HepG2 (cell line): ENCODE results near the gene TRIM8. TPM values are rescaled to one million over a fixed set of nuclear protein-coding genes. Genes with fewer than 3 reads are reported as not detected.

Experiments
- ATAC-seq: fragments of 200-7000 bp; cut with Tn5 transposase; 3 replicates; pipeline ENCODE4 v1.9.1; 2020; ENCODE audit warnings: mild to moderate bottlenecking, moderate library complexity
- BruUV-seq: library from RNA; stranded (reverse); fragments of 400-500 nt; replicated peaks from 2 replicates; lab custom pipeline; 2021; lab: Mats Ljungman, UMichigan
- CTCF ChIA-PET: fragments of 300-600 bp; formaldehyde crosslinking; extraction: SDS; loops from one replicate; lab custom pipeline; 2021; ENCODE audit warnings: low total read pairs, inconsistent platforms, low intra/inter-chr PET ratio; lab: Yijun Ruan, JAX
- POLR2A ChIA-PET: fragments of 350-600 bp; sonication (Branson Sonifier 250); formaldehyde crosslinking; loops from one replicate; lab custom pipeline; 2020; ENCODE audit warnings: antibody characterized with exemption, inconsistent platforms; lab: Yijun Ruan, JAX
- DNase-seq: peaks from one replicate; pipeline ENCODE4 v3.0.0-alpha.2; 2015; ENCODE audit warnings: low spot score
- FAIRE-seq: peaks from 3 replicates; lab custom pipeline; 2011; peaks lifted over from hg19 to GRCh38; lab: Jason Lieb, UNC
- H2AFZ ChIP-seq: one replicate; pipeline ENCODE4 v1.6.1; 2011; ENCODE audit warnings: low read length, inconsistent platforms
- H3K27ac ChIP-seq: fragments of 300-600 bp; 3 replicates; pipeline ENCODE4 v1.8.0; 2011; ENCODE audit warnings: mixed run types, mild to moderate bottlenecking, mixed read lengths, low read length, inconsistent platforms; ENCODE audit not compliant: insufficient read depth; ENCODE audit errors: extremely low read length
- H3K27me3 ChIP-seq, 2 experiments: fragments of 200-600 bp in 1 of 2; 2 replicates in 1 of 2; 3 replicates in 1 of 2; pipeline versions ENCODE4 v1.6.0 to v1.8.0; 2011; ENCODE audit warnings: low read length in 2 of 2, mild to moderate bottlenecking in 2 of 2, moderate library complexity in 2 of 2, inconsistent platforms in 1 of 2; ENCODE audit not compliant: insufficient read depth in 2 of 2, control insufficient read depth in 1 of 2
- H3K36me3 ChIP-seq, 2 experiments: fragments of 200-600 bp in 1 of 2; replicated peaks in 1 of 2; 2 replicates in 1 of 2; 3 replicates in 1 of 2; pipeline versions ENCODE4 v1.5.1 to v1.8.0; 2011; ENCODE audit warnings: low read length in 2 of 2, inconsistent platforms in 1 of 2; ENCODE audit not compliant: insufficient read depth in 2 of 2, control insufficient read depth in 1 of 2
- H3K4me1 ChIP-seq: 2 replicates; pipeline ENCODE4 v1.5.1; 2012; ENCODE audit warnings: low read length, inconsistent platforms; ENCODE audit not compliant: insufficient read depth
- H3K4me2 ChIP-seq: 2 replicates; pipeline ENCODE4 v1.6.0; 2011; ENCODE audit warnings: low read depth, low read length, inconsistent platforms
- H3K4me3 ChIP-seq, 3 experiments: fragments of 200-600 bp in 1 of 3; sonication (generic), shearing (Covaris generic) in 1 of 3; replicated peaks in 1 of 3; 2 replicates each; pipeline ENCODE4 v1.5.1; 2011 to 2016; ENCODE audit warnings: low read length in 3 of 3, inconsistent platforms in 2 of 3, low read depth in 2 of 3, mild to moderate bottlenecking in 2 of 3, control low read depth in 1 of 3, mixed read lengths in 1 of 3; ENCODE audit not compliant: insufficient read depth in 1 of 3
- H3K79me2 ChIP-seq: one replicate; pipeline ENCODE4 v1.6.1; 2011; ENCODE audit warnings: low read length, inconsistent platforms; ENCODE audit not compliant: insufficient read depth
- H3K9ac ChIP-seq: 2 replicates; pipeline ENCODE4 v1.6.0; 2011; ENCODE audit warnings: mild to moderate bottlenecking, low read depth, low read length, inconsistent platforms; ENCODE audit not compliant: insufficient read depth
- H3K9me3 ChIP-seq: 2 replicates; pipeline ENCODE4 v1.5.1; 2012; ENCODE audit warnings: mild to moderate bottlenecking, low read length
- H4K20me1 ChIP-seq: 2 replicates; pipeline ENCODE4 v1.6.0; 2011; ENCODE audit warnings: inconsistent platforms, mild to moderate bottlenecking, low read length, moderate library complexity; ENCODE audit not compliant: insufficient read depth
- CENPBD1 ChIP-seq: sonication (generic); formaldehyde crosslinking; IDR thresholded peaks from 2 replicates; pipeline ENCODE4 v1.8.0; 2022; ENCODE audit warnings: missing genetic modification reagents, low read depth, mild to moderate bottlenecking, borderline replicate concordance
- FOXK2 ChIP-seq: fragments of 450-650 bp; IDR thresholded peaks from 2 replicates; pipeline ENCODE4 v1.6.1; 2016
- IKZF1 ChIP-seq: fragments of 450-650 bp; IDR thresholded peaks from 2 replicates; pipeline ENCODE4 v1.7.1; 2016
- NCOA5 ChIP-seq: sonication (generic); formaldehyde crosslinking; IDR thresholded peaks from 2 replicates; pipeline ENCODE4 v1.4.0; 2020; ENCODE audit warnings: missing genetic modification reagents
- TBP ChIP-seq: sonication (generic); formaldehyde crosslinking; IDR thresholded peaks from 2 replicates; pipeline ENCODE4 v1.5.0; 2020; ENCODE audit warnings: missing genetic modification reagents
- ZNF484 ChIP-seq: sonication (generic); formaldehyde crosslinking; IDR thresholded peaks from 2 replicates; pipeline ENCODE4 v1.5.1; 2020; ENCODE audit warnings: mild to moderate bottlenecking, low read depth, missing genetic modification reagents, borderline replicate concordance
- ZNF558 ChIP-seq: sonication (generic); formaldehyde crosslinking; IDR thresholded peaks from 2 replicates; pipeline ENCODE4 v1.9.0; 2022; ENCODE audit warnings: mild to moderate bottlenecking, missing genetic modification reagents, borderline replicate concordance
- WGBS: methylation state at CpG from one replicate; pipeline ENCODE4 v1.1.6; 2017; ENCODE audit warnings: low lambda C conversion rate; 5-methylcytosine and 5-hydroxymethylcytosine counted together
- in situ Hi-C: cut with HindIII; loops from 2 replicates; pipeline ENCODE4 v1.10.0; 2017; ENCODE audit warnings: low pct_unique_long_range_greater_than_20kb; ENCODE audit not compliant: extremely low pct_ligation_motif_present
- intact Hi-C: fragments of 100-400 bp; cut with micrococcal nuclease; formaldehyde crosslinking; loops from one replicate; pipeline ENCODE4 v1.10.0; 2022; ENCODE audit not compliant: unreplicated experiment
- polyA plus RNA-seq, 8 experiments: library from polyadenylated mRNA; depleted of rRNA in 3 of 8; stranded (reverse) in 7 of 8; unstranded in 1 of 8; fragments of >200 nt; fragmentation: Illumina TruSeq in 4 of 8; extraction: Trizol in 4 of 8; gene quantifications; 2 replicates each; pipeline versions ENCODE4 v1.2.1 to v1.2.3, GENCODE V29; 2011 to 2016; ENCODE audit warnings: low read depth in 4 of 8, missing spikeins in 1 of 8, mixed read lengths in 1 of 8; ENCODE audit not compliant: insufficient read depth in 1 of 8
- total RNA-seq, 5 experiments: library from RNA; depleted of rRNA; stranded (reverse); fragments of >200 nt; fragmentation: Illumina TruSeq; extraction: Trizol; gene quantifications; 2 replicates each; pipeline ENCODE4 v1.2.3, GENCODE V29; 2016; ENCODE audit warnings: low read depth in 1 of 5
- TF ChIP-seq, protein P1 (sequence below), 2 experiments: sonication (generic) in 1 of 2; formaldehyde crosslinking in 1 of 2; IDR thresholded peaks; 2 replicates each; pipeline versions ENCODE4 v1.6.1 to v1.9.0; 2014 to 2022; ENCODE audit warnings: antibody characterized with exemption in 1 of 2, borderline replicate concordance in 1 of 2, inconsistent platforms in 1 of 2, low read depth in 1 of 2, missing genetic modification reagents in 1 of 2
- TF ChIP-seq, protein P2 (sequence below): sonication (generic); formaldehyde crosslinking; IDR thresholded peaks from 2 replicates; pipeline ENCODE4 v1.4.0; 2020; ENCODE audit warnings: missing genetic modification reagents

Gene TRIM8
- total and polyA plus RNA-seq, 2 of the 13 experiments (the other 11 are each of a cell fraction or from before 2014, with no cell fraction given), result 38.9 to 66.5 TPM

DNA sequence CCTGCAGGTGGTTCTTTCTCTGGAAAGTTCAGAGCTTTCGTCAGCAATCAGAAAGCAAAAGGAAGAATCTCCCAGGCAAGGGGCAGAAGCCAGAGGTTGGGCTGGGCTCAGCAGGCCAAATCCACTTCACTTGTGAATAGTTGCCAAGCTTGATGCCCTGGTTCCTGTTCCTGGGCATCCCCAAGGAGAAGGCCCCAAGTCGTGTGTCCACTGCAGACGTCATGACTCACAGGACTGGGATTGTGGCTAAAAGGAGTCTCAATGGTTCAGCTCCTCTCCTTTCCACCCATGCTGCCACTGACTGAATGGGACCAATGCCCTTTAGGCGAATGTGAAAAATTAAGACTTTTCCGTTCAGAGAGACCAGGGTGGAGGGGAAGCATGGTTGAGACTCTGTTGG is 38.6 kb upstream of the TRIM8 start:
- no peak for ATAC-seq
- 92% methylated on average over 4 of the region's 5 CpGs for WGBS
- H3K9me3 ChIP-seq, result no peaks in the 10 kb centered on the region
- no peak overlapping the region for H3K4me2 ChIP-seq
- H4K20me1 ChIP-seq, result no peaks in the 10 kb centered on the region
- no peak overlapping the region for H3K4me3 ChIP-seq
- no peak overlapping the region for H2AFZ ChIP-seq
- H3K36me3 ChIP-seq, result peaks cover 0 to 13% of the 10 kb centered on the region in 2 experiments; a peak in 2 of 5 replicates
- POLR2A ChIA-PET, result no interaction called here
- H3K9ac ChIP-seq, result no peak overlapping the region
- H3K27ac ChIP-seq, result no peak overlapping the region
- CTCF ChIA-PET, result no interaction called here
- no peaks in the 10 kb centered on the region for H3K79me2 ChIP-seq
- FAIRE-seq, result no peak
- H3K27me3 ChIP-seq, result no peaks in the 10 kb centered on the region
- DNase-seq, result no peak
- in situ Hi-C loops, result no loop called here
- peaks cover 21% of the 10 kb centered on the region for H3K4me1 ChIP-seq
- BruUV-seq, result no TSS peak
- intact Hi-C loops, result no loop called here
- TF ChIP-seq IKZF1, result no peak
- TF ChIP-seq CENPBD1 (CRISPR knock-in tag), result no peak
- TF ChIP-seq FOXK2, result no peak
- no peak for TF ChIP-seq ZNF558
- TF ChIP-seq TBP (CRISPR knock-in tag), result no peak
- TF ChIP-seq NCOA5 (CRISPR knock-in tag), result no peak
- TF ChIP-seq, protein P1, sequence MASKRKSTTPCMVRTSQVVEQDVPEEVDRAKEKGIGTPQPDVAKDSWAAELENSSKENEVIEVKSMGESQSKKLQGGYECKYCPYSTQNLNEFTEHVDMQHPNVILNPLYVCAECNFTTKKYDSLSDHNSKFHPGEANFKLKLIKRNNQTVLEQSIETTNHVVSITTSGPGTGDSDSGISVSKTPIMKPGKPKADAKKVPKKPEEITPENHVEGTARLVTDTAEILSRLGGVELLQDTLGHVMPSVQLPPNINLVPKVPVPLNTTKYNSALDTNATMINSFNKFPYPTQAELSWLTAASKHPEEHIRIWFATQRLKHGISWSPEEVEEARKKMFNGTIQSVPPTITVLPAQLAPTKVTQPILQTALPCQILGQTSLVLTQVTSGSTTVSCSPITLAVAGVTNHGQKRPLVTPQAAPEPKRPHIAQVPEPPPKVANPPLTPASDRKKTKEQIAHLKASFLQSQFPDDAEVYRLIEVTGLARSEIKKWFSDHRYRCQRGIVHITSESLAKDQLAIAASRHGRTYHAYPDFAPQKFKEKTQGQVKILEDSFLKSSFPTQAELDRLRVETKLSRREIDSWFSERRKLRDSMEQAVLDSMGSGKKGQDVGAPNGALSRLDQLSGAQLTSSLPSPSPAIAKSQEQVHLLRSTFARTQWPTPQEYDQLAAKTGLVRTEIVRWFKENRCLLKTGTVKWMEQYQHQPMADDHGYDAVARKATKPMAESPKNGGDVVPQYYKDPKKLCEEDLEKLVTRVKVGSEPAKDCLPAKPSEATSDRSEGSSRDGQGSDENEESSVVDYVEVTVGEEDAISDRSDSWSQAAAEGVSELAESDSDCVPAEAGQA (IDR thresholded peaks at IDR 0.05; ENCODE audit: low read depth), result no peak
- TF ChIP-seq, protein P1 (CRISPR knock-in tag; IDR thresholded peaks at IDR 0.05; ENCODE audit: borderline replicate concordance), result no peak
- TF ChIP-seq ZNF484 (CRISPR knock-in tag), result no peak
- TF ChIP-seq, protein P2, sequence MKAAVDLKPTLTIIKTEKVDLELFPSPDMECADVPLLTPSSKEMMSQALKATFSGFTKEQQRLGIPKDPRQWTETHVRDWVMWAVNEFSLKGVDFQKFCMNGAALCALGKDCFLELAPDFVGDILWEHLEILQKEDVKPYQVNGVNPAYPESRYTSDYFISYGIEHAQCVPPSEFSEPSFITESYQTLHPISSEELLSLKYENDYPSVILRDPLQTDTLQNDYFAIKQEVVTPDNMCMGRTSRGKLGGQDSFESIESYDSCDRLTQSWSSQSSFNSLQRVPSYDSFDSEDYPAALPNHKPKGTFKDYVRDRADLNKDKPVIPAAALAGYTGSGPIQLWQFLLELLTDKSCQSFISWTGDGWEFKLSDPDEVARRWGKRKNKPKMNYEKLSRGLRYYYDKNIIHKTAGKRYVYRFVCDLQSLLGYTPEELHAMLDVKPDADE (CRISPR knock-in tag), result no peak
